HepG2 (cell line): ENCODE results near the gene ZNRF3. TPM values are rescaled to one million over a fixed set of nuclear protein-coding genes. Genes with fewer than 3 reads are reported as not detected.

Source experiments
- ELF1 ChIP-seq: sonication (generic); formaldehyde crosslinking; IDR thresholded peaks from 2 replicates; pipeline ENCODE4 v1.4.0; 2020; ENCODE audit warnings: missing genetic modification reagents
- ESRRA ChIP-seq: sonication (generic); formaldehyde crosslinking; IDR thresholded peaks from 2 replicates; pipeline ENCODE4 v1.5.1; 2020; ENCODE audit warnings: mild to moderate bottlenecking, low read depth, missing genetic modification reagents
- FOSL1 ChIP-seq: sonication (generic); formaldehyde crosslinking; IDR thresholded peaks from 2 replicates; pipeline ENCODE4 v1.9.0; 2021; ENCODE audit warnings: missing genetic modification reagents, borderline replicate concordance
- KLF13 ChIP-seq: sonication (generic); formaldehyde crosslinking; IDR thresholded peaks from 2 replicates; pipeline ENCODE4 v1.4.0; 2020; ENCODE audit warnings: mild to moderate bottlenecking, missing genetic modification reagents
- MAF1 ChIP-seq: sonication (generic); formaldehyde crosslinking; IDR thresholded peaks from 2 replicates; pipeline ENCODE4 v1.5.0; 2020; ENCODE audit warnings: missing genetic modification reagents, borderline replicate concordance
- MAZ ChIP-seq, 2 experiments: sonication (generic) in 1 of 2; formaldehyde crosslinking in 1 of 2; IDR thresholded peaks; 2 replicates each; pipeline versions ENCODE4 v1.5.0 to v1.6.1; 2012 to 2020; ENCODE audit warnings: low read depth in 2 of 2, mild to moderate bottlenecking in 2 of 2, borderline replicate concordance in 1 of 2, improper control_type of control experiment in 1 of 2, low read length in 1 of 2, missing genetic modification reagents in 1 of 2, moderate library complexity in 1 of 2
- MTA3 ChIP-seq: sonication (generic); formaldehyde crosslinking; IDR thresholded peaks from 2 replicates; pipeline ENCODE4 v1.4.0; 2020; ENCODE audit warnings: missing genetic modification reagents
- NCOA2 ChIP-seq: sonication (generic); formaldehyde crosslinking; IDR thresholded peaks from 2 replicates; pipeline ENCODE4 v1.8.0; 2022; ENCODE audit warnings: inconsistent platforms
- RARA ChIP-seq: IDR thresholded peaks from 2 replicates; pipeline ENCODE4 v1.6.1; 2016; ENCODE audit warnings: missing genetic modification reagents, missing compliant biosample characterization
- RELA ChIP-seq: sonication (generic); formaldehyde crosslinking; IDR thresholded peaks from 2 replicates; pipeline ENCODE4 v1.4.0; 2020; ENCODE audit warnings: missing genetic modification reagents
- SIX4 ChIP-seq: sonication (generic); formaldehyde crosslinking; IDR thresholded peaks from 2 replicates; pipeline ENCODE4 v1.4.0; 2020; ENCODE audit warnings: missing genetic modification reagents
- SRF ChIP-seq: IDR thresholded peaks from 2 replicates; pipeline ENCODE4 v1.6.1; 2011; ENCODE audit warnings: mild to moderate bottlenecking, low read depth, low read length, moderate library complexity
- TCF7L2 ChIP-seq: IDR thresholded peaks from 2 replicates; pipeline ENCODE4 v1.6.1; 2011; ENCODE audit warnings: mild to moderate bottlenecking, low read depth, low read length, moderate library complexity
- TEAD3 ChIP-seq: optimal IDR thresholded peaks from 2 replicates; pipeline ENCODE3; 2016; ENCODE audit warnings: borderline replicate concordance
- ZNF354B ChIP-seq: sonication (generic); formaldehyde crosslinking; IDR thresholded peaks from 2 replicates; pipeline ENCODE4 v1.8.0; 2022; ENCODE audit warnings: mild to moderate bottlenecking, missing genetic modification reagents
- ZNF652 ChIP-seq: IDR thresholded peaks from 2 replicates; pipeline ENCODE4 v1.6.1; 2016; ENCODE audit warnings: low read depth, borderline replicate concordance
- polyA plus RNA-seq, 8 experiments: library from polyadenylated mRNA; depleted of rRNA in 3 of 8; stranded (reverse) in 7 of 8; unstranded in 1 of 8; fragments of >200 nt; fragmentation: Illumina TruSeq in 4 of 8; extraction: Trizol in 4 of 8; gene quantifications; 2 replicates each; pipeline versions ENCODE4 v1.2.1 to v1.2.3, GENCODE V29; 2011 to 2016; ENCODE audit warnings: low read depth in 4 of 8, missing spikeins in 1 of 8, mixed read lengths in 1 of 8; ENCODE audit not compliant: insufficient read depth in 1 of 8
- total RNA-seq, 5 experiments: library from RNA; depleted of rRNA; stranded (reverse); fragments of >200 nt; fragmentation: Illumina TruSeq; extraction: Trizol; gene quantifications; 2 replicates each; pipeline ENCODE4 v1.2.3, GENCODE V29; 2016; ENCODE audit warnings: low read depth in 1 of 5
- TF ChIP-seq, protein P1 (sequence below): sonication (generic); formaldehyde crosslinking; IDR thresholded peaks from 2 replicates; pipeline ENCODE4 v1.5.0; 2020; ENCODE audit warnings: missing genetic modification reagents
- TF ChIP-seq, protein P2 (sequence below), 2 experiments: sonication (generic) in 1 of 2; formaldehyde crosslinking in 1 of 2; IDR thresholded peaks; 2 replicates each; pipeline versions ENCODE4 v1.6.1 to v1.9.0; 2014 to 2022; ENCODE audit warnings: antibody characterized with exemption in 1 of 2, borderline replicate concordance in 1 of 2, inconsistent platforms in 1 of 2, low read depth in 1 of 2, missing genetic modification reagents in 1 of 2

Gene ZNRF3
- total and polyA plus RNA-seq, 2 of the 13 experiments (the other 11 are each of a cell fraction or from before 2014, with no cell fraction given), result 20.3 to 36.7 TPM

GRCh38 chr22:28920757-28921584, 37.6 kb downstream of the ZNRF3 start (continued):
- no peak for TF ChIP-seq ESRRA (CRISPR knock-in tag)
- TF ChIP-seq FOSL1 (CRISPR knock-in tag), result 0 out of 2 replicates have a peak, but pooled peaks have one; percentile 9
- TF ChIP-seq, protein P1, sequence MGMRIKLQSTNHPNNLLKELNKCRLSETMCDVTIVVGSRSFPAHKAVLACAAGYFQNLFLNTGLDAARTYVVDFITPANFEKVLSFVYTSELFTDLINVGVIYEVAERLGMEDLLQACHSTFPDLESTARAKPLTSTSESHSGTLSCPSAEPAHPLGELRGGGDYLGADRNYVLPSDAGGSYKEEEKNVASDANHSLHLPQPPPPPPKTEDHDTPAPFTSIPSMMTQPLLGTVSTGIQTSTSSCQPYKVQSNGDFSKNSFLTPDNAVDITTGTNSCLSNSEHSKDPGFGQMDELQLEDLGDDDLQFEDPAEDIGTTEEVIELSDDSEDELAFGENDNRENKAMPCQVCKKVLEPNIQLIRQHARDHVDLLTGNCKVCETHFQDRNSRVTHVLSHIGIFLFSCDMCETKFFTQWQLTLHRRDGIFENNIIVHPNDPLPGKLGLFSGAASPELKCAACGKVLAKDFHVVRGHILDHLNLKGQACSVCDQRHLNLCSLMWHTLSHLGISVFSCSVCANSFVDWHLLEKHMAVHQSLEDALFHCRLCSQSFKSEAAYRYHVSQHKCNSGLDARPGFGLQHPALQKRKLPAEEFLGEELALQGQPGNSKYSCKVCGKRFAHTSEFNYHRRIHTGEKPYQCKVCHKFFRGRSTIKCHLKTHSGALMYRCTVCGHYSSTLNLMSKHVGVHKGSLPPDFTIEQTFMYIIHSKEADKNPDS (CRISPR knock-in tag), result no peak
- TF ChIP-seq ELF1 (CRISPR knock-in tag), result no peak; the same call in 1 of the 2 replicates
- peak; percentile 69 for TF ChIP-seq TEAD3 (CRISPR knock-in tag)
- TF ChIP-seq SIX4 (CRISPR knock-in tag), result peak; percentile 72
- no peak for TF ChIP-seq MTA3
- no peak for TF ChIP-seq MAZ (IDR thresholded peaks at IDR 0.05; ENCODE audit: borderline replicate concordance, low read depth, low read length)
- peak; percentile 66; the same call in 1 of the 2 replicates for TF ChIP-seq MAZ (CRISPR knock-in tag; IDR thresholded peaks at IDR 0.05; ENCODE audit: low read depth)
- no peak for TF ChIP-seq MAF1 (CRISPR knock-in tag)
- TF ChIP-seq ZNF354B (CRISPR knock-in tag), result no peak
- peak; percentile 84 for TF ChIP-seq RARA (CRISPR knock-in tag)
- TF ChIP-seq, protein P2, sequence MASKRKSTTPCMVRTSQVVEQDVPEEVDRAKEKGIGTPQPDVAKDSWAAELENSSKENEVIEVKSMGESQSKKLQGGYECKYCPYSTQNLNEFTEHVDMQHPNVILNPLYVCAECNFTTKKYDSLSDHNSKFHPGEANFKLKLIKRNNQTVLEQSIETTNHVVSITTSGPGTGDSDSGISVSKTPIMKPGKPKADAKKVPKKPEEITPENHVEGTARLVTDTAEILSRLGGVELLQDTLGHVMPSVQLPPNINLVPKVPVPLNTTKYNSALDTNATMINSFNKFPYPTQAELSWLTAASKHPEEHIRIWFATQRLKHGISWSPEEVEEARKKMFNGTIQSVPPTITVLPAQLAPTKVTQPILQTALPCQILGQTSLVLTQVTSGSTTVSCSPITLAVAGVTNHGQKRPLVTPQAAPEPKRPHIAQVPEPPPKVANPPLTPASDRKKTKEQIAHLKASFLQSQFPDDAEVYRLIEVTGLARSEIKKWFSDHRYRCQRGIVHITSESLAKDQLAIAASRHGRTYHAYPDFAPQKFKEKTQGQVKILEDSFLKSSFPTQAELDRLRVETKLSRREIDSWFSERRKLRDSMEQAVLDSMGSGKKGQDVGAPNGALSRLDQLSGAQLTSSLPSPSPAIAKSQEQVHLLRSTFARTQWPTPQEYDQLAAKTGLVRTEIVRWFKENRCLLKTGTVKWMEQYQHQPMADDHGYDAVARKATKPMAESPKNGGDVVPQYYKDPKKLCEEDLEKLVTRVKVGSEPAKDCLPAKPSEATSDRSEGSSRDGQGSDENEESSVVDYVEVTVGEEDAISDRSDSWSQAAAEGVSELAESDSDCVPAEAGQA (IDR thresholded peaks at IDR 0.05; ENCODE audit: low read depth), result no peak
- TF ChIP-seq, protein P2 (CRISPR knock-in tag; IDR thresholded peaks at IDR 0.05; ENCODE audit: borderline replicate concordance), result no peak
- TF ChIP-seq NCOA2, result peak; percentile 90
- TF ChIP-seq KLF13 (CRISPR knock-in tag), result no peak
- TF ChIP-seq ZNF652, result peak; percentile 53; the same call in 1 of the 2 replicates
- TF ChIP-seq TCF7L2, result peak; percentile 97
- no peak for TF ChIP-seq SRF
- no peak for TF ChIP-seq RELA (CRISPR knock-in tag)
